ENCODE measurements around the gene NF1. TPM values are rescaled to one million over a fixed set of nuclear protein-coding genes. Genes with fewer than 3 reads are reported as not detected.
A peak's percentile ranks its signal among the peaks of the same experiment; 100 is the strongest.

Gene NF1
- polyA plus RNA-seq, 2 of the 4 experiments (the other 2 are of a cell fraction), result 15.9 to 73.2 TPM

DNA sequence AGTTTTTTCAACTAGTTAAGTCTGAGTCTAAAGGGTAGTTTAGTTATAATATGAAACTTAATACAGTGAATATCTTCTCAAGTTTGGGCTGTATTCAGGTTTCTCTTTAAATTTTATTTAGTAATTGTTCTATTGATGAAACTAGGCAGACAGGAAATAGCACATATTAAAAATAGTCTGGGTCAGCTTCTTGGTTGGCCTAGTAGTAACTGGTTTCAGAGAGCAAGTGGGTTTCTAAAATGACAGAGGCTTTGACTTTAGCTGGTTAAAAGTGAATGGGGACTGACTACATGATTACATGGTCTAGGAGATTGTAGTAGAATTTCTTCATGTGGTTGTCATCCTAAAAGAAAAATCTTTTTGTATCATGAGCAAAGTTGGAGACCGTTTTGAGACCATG, 155.5 kb downstream of the NF1 start:
- no peak overlapping the region for H3K4me3 ChIP-seq
- WGBS (ENCODE audit: missing lambda C conversion rate), result 68% methylated on average over 1 of the region's 1 CpG
- peak overlapping the region in 1 of 2 experiments; percentile 42; a peak in 1 of 6 replicates for H3K27ac ChIP-seq
- TF ChIP-seq CHD4 (IDR thresholded peaks at IDR 0.05; ENCODE audit: borderline replicate concordance), result no peak
- TF ChIP-seq, protein P1, sequence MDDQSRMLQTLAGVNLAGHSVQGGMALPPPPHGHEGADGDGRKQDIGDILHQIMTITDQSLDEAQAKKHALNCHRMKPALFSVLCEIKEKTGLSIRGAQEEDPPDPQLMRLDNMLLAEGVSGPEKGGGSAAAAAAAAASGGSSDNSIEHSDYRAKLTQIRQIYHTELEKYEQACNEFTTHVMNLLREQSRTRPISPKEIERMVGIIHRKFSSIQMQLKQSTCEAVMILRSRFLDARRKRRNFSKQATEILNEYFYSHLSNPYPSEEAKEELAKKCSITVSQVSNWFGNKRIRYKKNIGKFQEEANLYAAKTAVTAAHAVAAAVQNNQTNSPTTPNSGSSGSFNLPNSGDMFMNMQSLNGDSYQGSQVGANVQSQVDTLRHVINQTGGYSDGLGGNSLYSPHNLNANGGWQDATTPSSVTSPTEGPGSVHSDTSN (IDR thresholded peaks at IDR 0.05), result no peak
- TF ChIP-seq ZNF302 (CRISPR knock-in tag; IDR thresholded peaks at IDR 0.05), result no peak
- no peak for TF ChIP-seq RARB (CRISPR knock-in tag; IDR thresholded peaks at IDR 0.05)
- TF ChIP-seq CHD2 (IDR thresholded peaks at IDR 0.05; ENCODE audit: low read length, partially characterized antibody), result no peak
- no peaks in the 10 kb centered on the region for H3K9me3 ChIP-seq
- H3K4me1 ChIP-seq, result peaks cover 43% of the 10 kb centered on the region
- H3K4me2 ChIP-seq, result no peak overlapping the region
- ChIA-PET CTCF (interaction anchor here (2.1 kb wide), 1 partner anchor 122 kb away, joined by 7 read pairs; no protein-coding TSS in a partner anchor), POLR2A (no interaction called here)
- no peak for FAIRE-seq
- no peak for ATAC-seq
- DNase-seq (ENCODE audit: low read depth in 1 of 2, low spot score in 1 of 2), result no peak

DNA sequence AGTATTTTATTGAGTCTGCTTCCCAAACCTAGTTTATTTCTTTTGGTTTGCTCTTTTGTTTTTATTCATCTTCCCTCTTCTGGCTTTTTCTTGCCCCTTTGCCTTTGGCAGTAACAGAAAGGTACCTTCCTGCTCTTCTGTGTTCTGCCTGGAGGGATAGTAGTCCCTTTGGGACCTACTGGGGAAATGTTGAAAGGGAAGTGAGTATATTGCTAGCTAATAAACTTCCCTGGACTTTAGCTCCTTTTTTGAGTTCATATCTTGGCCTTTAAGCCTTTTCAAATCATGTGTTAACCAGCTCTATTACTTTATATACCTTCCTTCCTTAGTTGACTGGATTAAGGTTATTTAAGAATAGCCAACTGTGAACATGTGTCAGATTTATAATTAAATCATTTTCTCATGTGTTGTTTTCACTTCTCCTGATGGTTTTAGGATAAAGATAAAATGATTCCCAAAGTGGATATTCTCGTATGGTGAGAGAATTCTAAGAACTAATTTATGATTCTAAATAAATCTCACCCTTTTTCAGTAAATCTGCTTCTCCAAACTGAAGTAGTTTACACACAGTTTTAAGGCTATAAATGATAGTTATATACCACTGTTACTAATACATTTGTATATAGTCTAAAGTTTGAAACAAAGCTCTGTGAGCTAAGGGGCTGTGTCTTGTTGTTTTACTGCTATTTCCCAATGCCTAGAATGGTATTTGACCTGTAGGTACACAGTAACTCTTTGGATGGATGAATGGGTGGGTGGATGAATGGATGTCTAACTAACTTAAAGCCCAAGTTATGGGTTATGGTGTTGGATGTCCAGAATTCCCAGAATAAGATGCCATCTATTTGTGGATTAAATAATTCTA, 156.6 kb downstream of the NF1 start:
- ATAC-seq (no peak), DNase-seq (ENCODE audit: low read depth in 1 of 2, low spot score in 1 of 2) (no peak), FAIRE-seq (peak; percentile 89)
- no peak overlapping the region for H3K4me2 ChIP-seq
- H3K9me3 ChIP-seq, result no peaks in the 10 kb centered on the region
- no peak for TF ChIP-seq CEBPB (IDR thresholded peaks at IDR 0.05)
- no peak for TF ChIP-seq POLR2AphosphoS2 (conservative IDR thresholded peaks at IDR 0.05; ENCODE audit: low read length)
- TF ChIP-seq EP300 (IDR thresholded peaks at IDR 0.05), result no peak
- no peak for TF ChIP-seq CHD2 (IDR thresholded peaks at IDR 0.05; ENCODE audit: low read length, partially characterized antibody)
- TF ChIP-seq RCOR1 (IDR thresholded peaks at IDR 0.05; ENCODE audit: low read depth, low read length), result no peak
- TF ChIP-seq, protein P1 (IDR thresholded peaks at IDR 0.05), result no peak
- TF ChIP-seq EHMT2 (IDR thresholded peaks at IDR 0.05; ENCODE audit: low read depth), result no peak
- TF ChIP-seq KDM5A (IDR thresholded peaks at IDR 0.05), result no peak
- no peak for TF ChIP-seq CBX2 (IDR thresholded peaks at IDR 0.05; ENCODE audit: borderline replicate concordance, low read depth)
- no peak for TF ChIP-seq TFCP2L1 (CRISPR knock-in tag; IDR thresholded peaks at IDR 0.05)
- no peak for TF ChIP-seq FOXS1 (CRISPR knock-in tag; IDR thresholded peaks at IDR 0.05)
- ChIA-PET CTCF (interaction anchor here (1.0 to 2.1 kb wide), 2 partner anchors 121 to 275 kb away, joined by 5 to 7 read pairs; no protein-coding TSS in a partner anchor), POLR2A (interaction anchor here (0.6 to 0.7 kb wide), 2 partner anchors 18 to 284 kb away, joined by 3 to 5 read pairs; no protein-coding TSS in a partner anchor)
- H3K4me1 ChIP-seq, result peaks cover 43% of the 10 kb centered on the region
- H3K27ac ChIP-seq, result peak overlapping the region in 1 of 2 experiments; percentile 49; a peak in 1 of 6 replicates
- H3K4me3 ChIP-seq, result no peak overlapping the region
- WGBS (ENCODE audit: missing lambda C conversion rate), result 89% methylated on average over 1 of the region's 1 CpG

DNA sequence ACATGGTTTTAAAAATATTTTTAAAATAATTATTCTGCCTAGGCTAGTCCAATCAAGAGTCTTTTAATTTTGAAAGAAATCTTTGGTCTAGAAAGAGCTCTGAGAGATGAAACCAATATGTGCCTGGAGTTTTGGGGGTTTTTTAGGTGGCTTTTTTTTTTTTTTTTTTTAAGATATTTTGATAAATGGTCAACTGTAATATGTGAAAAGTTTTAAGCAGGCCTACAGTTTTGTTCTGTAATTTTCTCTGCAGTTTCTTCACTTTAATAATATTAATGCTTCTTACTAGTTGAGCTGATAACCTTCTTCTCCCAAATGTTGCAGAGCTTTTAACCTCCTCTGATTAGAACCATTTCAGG, 157.2 kb downstream of the NF1 start:
- Histone ChIP-seq H3K27ac (no peak overlapping the region), H3K9me3 (no peaks in the 10 kb centered on the region), H3K4me1 (peaks cover 43% of the 10 kb centered on the region), H3K4me2 (no peak overlapping the region), H3K4me3 (no peak overlapping the region)
- ATAC-seq (no peak), FAIRE-seq (no peak), DNase-seq (ENCODE audit: low read depth in 1 of 2, low spot score in 1 of 2) (no peak)
- CTCF ChIA-PET, result interaction anchor here (1.0 to 2.1 kb wide), 2 partner anchors 121 to 274 kb away, joined by 5 to 7 read pairs; no protein-coding TSS in a partner anchor
- POLR2A ChIA-PET, result interaction anchor here (0.6 to 0.7 kb wide), 2 partner anchors 17 to 285 kb away, joined by 3 to 5 read pairs; no protein-coding TSS in a partner anchor
- no peak for TF ChIP-seq MAFK (IDR thresholded peaks at IDR 0.05; ENCODE audit: partially characterized antibody)
- TF ChIP-seq, protein P1 (IDR thresholded peaks at IDR 0.05), result no peak
- no peak for TF ChIP-seq HEYL (CRISPR knock-in tag; IDR thresholded peaks at IDR 0.05)
- TF ChIP-seq, protein P2, sequence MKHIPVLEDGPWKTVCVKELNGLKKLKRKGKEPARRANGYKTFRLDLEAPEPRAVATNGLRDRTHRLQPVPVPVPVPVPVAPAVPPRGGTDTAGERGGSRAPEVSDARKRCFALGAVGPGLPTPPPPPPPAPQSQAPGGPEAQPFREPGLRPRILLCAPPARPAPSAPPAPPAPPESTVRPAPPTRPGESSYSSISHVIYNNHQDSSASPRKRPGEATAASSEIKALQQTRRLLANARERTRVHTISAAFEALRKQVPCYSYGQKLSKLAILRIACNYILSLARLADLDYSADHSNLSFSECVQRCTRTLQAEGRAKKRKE (CRISPR knock-in tag; IDR thresholded peaks at IDR 0.05; ENCODE audit: low read depth), result no peak
- no peak for TF ChIP-seq PHF8 (IDR thresholded peaks at IDR 0.05; ENCODE audit: borderline replicate concordance, low read depth)
- TF ChIP-seq, protein P3, sequence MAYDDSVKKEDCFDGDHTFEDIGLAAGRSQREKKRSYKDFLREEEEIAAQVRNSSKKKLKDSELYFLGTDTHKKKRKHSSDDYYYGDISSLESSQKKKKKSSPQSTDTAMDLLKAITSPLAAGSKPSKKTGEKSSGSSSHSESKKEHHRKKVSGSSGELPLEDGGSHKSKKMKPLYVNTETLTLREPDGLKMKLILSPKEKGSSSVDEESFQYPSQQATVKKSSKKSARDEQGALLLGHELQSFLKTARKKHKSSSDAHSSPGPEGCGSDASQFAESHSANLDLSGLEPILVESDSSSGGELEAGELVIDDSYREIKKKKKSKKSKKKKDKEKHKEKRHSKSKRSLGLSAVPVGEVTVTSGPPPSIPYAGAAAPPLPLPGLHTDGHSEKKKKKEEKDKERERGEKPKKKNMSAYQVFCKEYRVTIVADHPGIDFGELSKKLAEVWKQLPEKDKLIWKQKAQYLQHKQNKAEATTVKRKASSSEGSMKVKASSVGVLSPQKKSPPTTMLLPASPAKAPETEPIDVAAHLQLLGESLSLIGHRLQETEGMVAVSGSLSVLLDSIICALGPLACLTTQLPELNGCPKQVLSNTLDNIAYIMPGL (CRISPR knock-in tag; IDR thresholded peaks at IDR 0.05; ENCODE audit: borderline replicate concordance), result no peak
- TF ChIP-seq ZC3H11A (IDR thresholded peaks at IDR 0.05), result no peak
- no peak for TF ChIP-seq RFX5 (IDR thresholded peaks at IDR 0.05)
- TF ChIP-seq, protein P4, sequence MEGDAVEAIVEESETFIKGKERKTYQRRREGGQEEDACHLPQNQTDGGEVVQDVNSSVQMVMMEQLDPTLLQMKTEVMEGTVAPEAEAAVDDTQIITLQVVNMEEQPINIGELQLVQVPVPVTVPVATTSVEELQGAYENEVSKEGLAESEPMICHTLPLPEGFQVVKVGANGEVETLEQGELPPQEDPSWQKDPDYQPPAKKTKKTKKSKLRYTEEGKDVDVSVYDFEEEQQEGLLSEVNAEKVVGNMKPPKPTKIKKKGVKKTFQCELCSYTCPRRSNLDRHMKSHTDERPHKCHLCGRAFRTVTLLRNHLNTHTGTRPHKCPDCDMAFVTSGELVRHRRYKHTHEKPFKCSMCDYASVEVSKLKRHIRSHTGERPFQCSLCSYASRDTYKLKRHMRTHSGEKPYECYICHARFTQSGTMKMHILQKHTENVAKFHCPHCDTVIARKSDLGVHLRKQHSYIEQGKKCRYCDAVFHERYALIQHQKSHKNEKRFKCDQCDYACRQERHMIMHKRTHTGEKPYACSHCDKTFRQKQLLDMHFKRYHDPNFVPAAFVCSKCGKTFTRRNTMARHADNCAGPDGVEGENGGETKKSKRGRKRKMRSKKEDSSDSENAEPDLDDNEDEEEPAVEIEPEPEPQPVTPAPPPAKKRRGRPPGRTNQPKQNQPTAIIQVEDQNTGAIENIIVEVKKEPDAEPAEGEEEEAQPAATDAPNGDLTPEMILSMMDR (IDR thresholded peaks at IDR 0.05), result no peak
- TF ChIP-seq FOSB (CRISPR knock-in tag; IDR thresholded peaks at IDR 0.05), result no peak
- TF ChIP-seq FOXS1 (CRISPR knock-in tag; IDR thresholded peaks at IDR 0.05), result no peak
